Motor neuron (in vitro differentiated cells): ENCODE data around the gene HCFC1. TPM values are rescaled to one million over a fixed set of nuclear protein-coding genes. Genes with fewer than 3 reads are reported as not detected.
A peak's percentile ranks its signal among the peaks of the same experiment; 100 is the strongest.

Experiments
- ATAC-seq, 8 experiments: fragments of 200-7000 bp; cut with Tn5 transposase; replicated peaks in 6 of 8; 2 replicates each; pipeline ENCODE4 v1.8.0; 2021; ENCODE audit warnings: mild to moderate bottlenecking in 8 of 8, moderate library complexity in 8 of 8
- H3K27ac ChIP-seq, 2 donors: fragments of 250-450 bp; sonication (Bioruptor Pico); 2 replicates each; pipeline ENCODE4 v1.9.0; 2021; ENCODE audit warnings: antibody characterized with exemption in 2 of 2, mild to moderate bottlenecking in 2 of 2, moderate library complexity in 1 of 2
- H3K4me1 ChIP-seq, 2 donors: fragments of 250-450 bp; sonication (Bioruptor Pico); replicated peaks in 1 of 2; 2 replicates each; pipeline ENCODE4 v1.6.1; 2021; ENCODE audit warnings: antibody characterized with exemption in 2 of 2, mild to moderate bottlenecking in 2 of 2, moderate library complexity in 1 of 2
- H3K4me3 ChIP-seq, 5 donors: fragments of 250-450 bp; sonication (Bioruptor Pico); 2 replicates each; pipeline ENCODE4 v1.9.0; 2021; ENCODE audit warnings: antibody characterized with exemption in 5 of 5, mild to moderate bottlenecking in 5 of 5, moderate library complexity in 4 of 5
- WGBS, 10 experiments: fragments of 450-650 bp; shearing (Covaris generic); methylation state at CpG; one replicate each; pipeline ENCODE4 v1.0.0; 2022; 5-methylcytosine and 5-hydroxymethylcytosine counted together
- in situ Hi-C, 9 experiments: fragments of 400-800 bp; cut with MboI; loops; one replicate each; pipeline ENCODE4 v1.15.0; 2021; ENCODE audit warnings: low sequenced_read_pairs in 9 of 9, low pct_unique_long_range_greater_than_20kb in 2 of 9; ENCODE audit not compliant: unreplicated experiment in 9 of 9
- total RNA-seq, 8 experiments: library from RNA; unstranded; fragments of 300-600 nt; gene quantifications; 2 replicates each; pipeline versions ENCODE4 v1.2.3 to v1.2.4, GENCODE V29; 2022

HCFC1 gene
- total RNA-seq, 8 experiments from 2014 or later = 11.8 to 52.2 (median 21.4) TPM

GRCh38 chrX:154014429-154015380, 43.1 kb upstream of the HCFC1 start:
- Histone ChIP-seq H3K4me3 (no peak overlapping the region), H3K4me1 (peaks cover 8 to 18% of the 10 kb centered on the region in 2 donors), H3K27ac (no peak overlapping the region)
- no peak for ATAC-seq
- in situ Hi-C loops = no loop called here
- 53 to 80% (median 57%) methylated on average over 3 to 7 of the region's 24 CpGs; no CpG with 5 or more reads in 7 of the 10 experiments for WGBS, 10 experiments

DNA sequence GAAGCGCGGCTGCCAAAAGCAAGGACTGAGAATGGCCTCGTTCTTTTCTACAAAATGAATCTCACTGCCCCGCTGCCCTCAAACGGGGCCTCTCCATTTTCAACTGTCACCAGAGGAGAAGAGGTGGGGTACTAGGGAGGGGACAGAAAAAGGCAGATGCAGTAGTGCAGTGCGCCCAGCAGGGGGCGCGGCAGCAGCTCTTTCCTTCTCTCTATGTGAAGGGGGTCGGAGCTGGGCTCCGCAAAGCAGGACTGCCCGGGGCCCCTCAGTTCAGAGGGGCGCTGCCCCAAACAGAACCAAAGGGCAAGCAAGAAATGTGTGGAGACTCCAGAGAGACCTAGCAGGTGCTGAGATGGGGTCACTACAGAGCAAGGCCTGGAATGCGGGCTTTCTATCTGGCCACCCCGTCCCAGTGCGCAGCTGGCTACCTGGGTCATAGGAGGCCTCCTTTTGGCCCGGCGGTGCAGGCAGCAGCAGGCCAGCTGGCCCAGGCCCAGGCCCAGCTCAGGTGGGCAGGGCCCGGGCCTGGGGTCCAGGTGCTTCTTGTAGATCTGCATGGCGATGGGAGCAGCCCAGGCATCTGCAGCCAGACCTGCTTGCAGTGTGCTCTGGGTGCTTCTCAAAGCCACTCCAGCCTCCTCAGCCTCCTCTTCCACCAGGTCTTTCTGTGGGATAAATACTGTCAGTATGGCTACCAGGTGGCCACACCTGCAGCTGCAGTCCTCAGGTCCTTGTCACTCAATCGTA, 42.2 kb upstream of the HCFC1 start:
- in situ Hi-C loops = no loop called here
- H3K4me1 ChIP-seq = peaks cover 6 to 10% of the 10 kb centered on the region in 2 donors
- peak; percentile 40 to 84 (median 79) for ATAC-seq
- WGBS, 10 experiments = 17 to 53% (median 37%) methylated on average over 3 to 9 of the region's 20 CpGs; no CpG with 5 or more reads in 6 of the 10 experiments
- H3K27ac ChIP-seq = no peak overlapping the region
- no peak overlapping the region for H3K4me3 ChIP-seq

GRCh38 chrX:154013001-154013421, 41.4 kb upstream of the HCFC1 start:
- peak in 4 of 8 experiments; percentile 9 to 15 (median 12) for ATAC-seq
- Histone ChIP-seq H3K27ac (no peak overlapping the region), H3K4me3 (no peak overlapping the region), H3K4me1 (peaks cover 6 to 8% of the 10 kb centered on the region in 2 donors)
- WGBS, 10 experiments = no CpG with 5 or more reads among the region's 17 CpGs
- in situ Hi-C loops = no loop called here

GRCh38 chrX:154012336-154012991, 40.8 kb upstream of the HCFC1 start:
- in situ Hi-C loops = no loop called here
- WGBS, 10 experiments = 45 to 55% methylated on average over 4 to 6 of the region's 17 CpGs; no CpG with 5 or more reads in 8 of the 10 experiments
- Histone ChIP-seq H3K4me3 (no peak overlapping the region), H3K27ac (no peak overlapping the region), H3K4me1 (peaks cover 6 to 8% of the 10 kb centered on the region in 2 donors)
- peak in 6 of 8 experiments; percentile 14 to 89 (median 68) for ATAC-seq

GRCh38 chrX:154011376-154012335, 40.0 kb upstream of the HCFC1 start:
- no peak overlapping the region for H3K4me3 ChIP-seq
- ATAC-seq = no peak
- in situ Hi-C loops = no loop called here
- WGBS, 10 experiments = 52 to 100% (median 77%) methylated on average over 1 to 5 of the region's 18 CpGs; no CpG with 5 or more reads in 6 of the 10 experiments
- peaks cover 6 to 8% of the 10 kb centered on the region in 2 donors for H3K4me1 ChIP-seq
- no peak overlapping the region for H3K27ac ChIP-seq

DNA sequence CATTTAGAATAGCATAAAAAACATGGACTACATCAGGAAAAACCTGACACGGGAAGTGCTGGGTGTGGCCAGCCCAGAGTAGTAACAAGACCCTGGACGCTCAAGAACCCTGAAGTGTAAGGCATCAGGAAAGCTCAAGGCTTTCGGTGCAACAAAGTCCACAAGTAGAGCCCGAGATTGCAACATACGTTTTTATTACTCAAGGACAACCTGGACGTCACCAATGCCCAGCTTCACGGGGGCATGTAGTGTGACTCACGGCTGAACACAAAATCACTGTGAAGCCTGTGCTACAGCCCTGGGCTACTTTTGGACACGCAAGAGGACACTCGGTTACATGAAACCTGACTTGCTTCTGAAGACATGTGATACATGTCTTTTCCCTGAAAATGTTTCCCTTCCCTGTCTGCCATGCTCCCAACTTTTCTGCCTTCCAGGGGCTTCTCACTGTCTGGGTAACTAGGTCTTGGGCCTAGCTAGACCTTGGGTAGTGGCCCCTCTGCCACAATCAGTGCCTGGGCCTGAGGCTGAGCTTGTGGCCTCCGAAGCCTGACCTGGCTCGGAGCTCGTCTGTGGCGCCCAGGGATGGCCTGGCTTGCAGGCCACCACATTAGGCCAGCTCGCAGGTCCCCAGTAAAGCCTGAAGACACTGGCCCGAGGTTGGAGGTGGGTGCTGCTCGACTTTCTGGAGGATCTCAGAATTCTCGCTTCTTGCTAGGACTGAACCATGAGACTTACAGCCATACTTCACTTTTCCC, 38.9 kb upstream of the HCFC1 start:
- in situ Hi-C loops = no loop called here
- Histone ChIP-seq H3K4me1 (peaks cover 6 to 8% of the 10 kb centered on the region in 2 donors), H3K27ac (no peak overlapping the region), H3K4me3 (no peak overlapping the region)
- ATAC-seq = no peak
- 40 to 100% (median 79%) methylated on average over 1 to 6 of the region's 18 CpGs; no CpG with 5 or more reads in 6 of the 10 experiments for WGBS, 10 experiments

DNA sequence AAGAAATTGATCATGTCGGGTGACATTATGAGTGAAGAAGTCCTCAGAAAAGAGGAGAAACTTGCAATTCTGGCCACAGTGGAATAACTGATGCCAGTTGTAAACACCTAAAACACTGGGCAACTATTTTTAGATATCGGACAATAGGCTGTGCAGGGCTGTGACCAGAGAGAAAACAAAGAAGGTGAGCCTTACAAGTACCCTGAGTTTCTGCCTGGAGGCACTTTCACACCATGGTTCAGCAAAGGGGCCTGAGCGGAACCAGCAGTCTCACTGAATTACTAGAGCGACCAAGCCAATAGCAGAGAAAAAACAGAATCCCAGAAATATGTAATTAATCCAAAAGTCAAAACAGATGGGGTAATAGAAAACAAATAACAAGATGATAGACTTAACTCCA, 36.9 kb upstream of the HCFC1 start:
- H3K4me3 ChIP-seq = no peak overlapping the region
- peaks cover 8 to 11% of the 10 kb centered on the region in 2 donors for H3K4me1 ChIP-seq
- in situ Hi-C loops = no loop called here
- no peak overlapping the region for H3K27ac ChIP-seq
- ATAC-seq = peak in 1 of 8 experiments; percentile 25
- 43 to 61% (median 52%) methylated on average over 3 to 4 of the region's 4 CpGs; no CpG with 5 or more reads in 6 of the 10 experiments for WGBS, 10 experiments

- ATAC-seq = peak in 5 of 8 experiments; percentile 15 to 73 (median 48)
- Histone ChIP-seq H3K27ac (no peak overlapping the region), H3K4me1 (peaks cover 13 to 15% of the 10 kb centered on the region in 2 donors), H3K4me3 (no peak overlapping the region)
- WGBS, 10 experiments = 75 to 100% (median 100%) methylated on average over 1 to 4 of the region's 20 CpGs; no CpG with 5 or more reads in 7 of the 10 experiments
- in situ Hi-C loops = no loop called here
Measured at GRCh38 chrX:154006947-154007346, 35.3 kb upstream of the HCFC1 start.

DNA sequence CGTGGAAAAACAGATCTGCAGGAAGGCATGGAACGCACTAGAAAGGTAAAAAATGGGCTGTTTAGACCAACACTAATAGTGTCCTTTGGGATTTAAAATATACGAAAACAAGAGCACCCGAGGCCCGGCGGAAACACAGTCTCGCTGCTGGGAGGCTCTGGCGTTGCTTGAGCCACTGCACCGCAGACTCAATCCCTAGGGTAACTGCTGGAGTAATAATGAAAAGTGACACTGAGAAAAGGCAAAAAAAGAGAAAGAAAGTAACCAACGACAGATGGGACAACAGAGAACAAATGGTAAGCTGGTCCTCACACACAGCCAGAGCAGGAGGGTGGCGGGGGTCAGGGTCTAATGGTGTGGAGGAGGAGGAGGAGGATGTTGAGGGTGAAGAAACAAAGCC, 32.7 kb upstream of the HCFC1 start:
- ATAC-seq = peak in 1 of 8 experiments; percentile 17
- in situ Hi-C loops = no loop called here
- 30 to 93% (median 56%) methylated on average over 5 to 9 of the region's 11 CpGs; no CpG with 5 or more reads in 4 of the 10 experiments for WGBS, 10 experiments
- peaks cover 16 to 18% of the 10 kb centered on the region in 2 donors for H3K4me1 ChIP-seq
- H3K4me3 ChIP-seq = no peak overlapping the region
- peak overlapping the region in 1 of 2 donors; percentile 68 for H3K27ac ChIP-seq

- Histone ChIP-seq H3K4me3 (no peak overlapping the region), H3K4me1 (peaks cover 16 to 18% of the 10 kb centered on the region in 2 donors), H3K27ac (peak overlapping the region in 1 of 2 donors; percentile 82)
- peak; percentile 60 to 92 (median 86) for ATAC-seq
- in situ Hi-C loops = no loop called here
- WGBS, 10 experiments = 40 to 100% (median 60%) methylated on average over 1 to 11 of the region's 17 CpGs; no CpG with 5 or more reads in 5 of the 10 experiments
Measured at GRCh38 chrX:154002215-154002719, 30.6 kb upstream of the HCFC1 start.

DNA sequence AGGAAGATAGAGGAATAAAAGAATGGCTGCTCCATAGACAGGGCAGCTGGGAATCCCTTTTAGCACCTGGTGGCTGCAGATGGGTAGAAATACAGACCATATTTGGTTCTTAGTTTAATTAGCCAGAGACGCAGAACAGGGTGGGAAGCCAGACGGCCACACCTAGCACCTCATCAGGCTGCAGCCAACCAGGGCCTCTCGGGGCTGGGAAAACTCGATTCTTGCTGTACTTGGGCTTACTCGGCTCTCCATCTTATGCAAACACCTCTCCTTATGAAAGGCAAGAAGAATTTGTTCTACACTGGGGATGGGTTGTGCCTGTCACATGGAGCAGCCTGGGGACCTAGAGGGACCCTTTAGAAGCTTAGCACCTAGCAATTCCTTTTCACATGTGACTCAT, 28.4 kb upstream of the HCFC1 start:
- Histone ChIP-seq H3K27ac (no peak overlapping the region), H3K4me1 (peaks cover 16 to 18% of the 10 kb centered on the region in 2 donors), H3K4me3 (no peak overlapping the region)
- ATAC-seq = peak in 3 of 8 experiments; percentile 49 to 79 (median 66)
- in situ Hi-C loops = no loop called here
- WGBS, 10 experiments = 20 to 40% methylated on average over 1 to 3 of the region's 5 CpGs; no CpG with 5 or more reads in 8 of the 10 experiments
